RWPE1 (cell line): ENCODE results near the gene MUC4.
"Not testable (repeated sequence)": the region's sequence is repeated elsewhere in the genome, so short reads cannot be mapped to it uniquely, and the experiment has no call there.

ENCODE experiments used
- CTCF ChIA-PET: fragments of 350-600 bp; sonication (Branson Sonifier 250); formaldehyde crosslinking; extraction: SDS; loops from one replicate; lab custom pipeline; 2021; lab: Yijun Ruan, JAX
- POLR2A ChIA-PET: fragments of 400-600 bp; formaldehyde crosslinking; extraction: SDS; loops from one replicate; lab custom pipeline; 2020; ENCODE audit warnings: antibody characterized with exemption; ENCODE audit not compliant: low non-redundant PET; lab: Yijun Ruan, JAX
- DNase-seq: peaks from one replicate; pipeline ENCODE4 v3.0.0; 2012; ENCODE audit warnings: low spot score
- H3K27ac ChIP-seq: fragments of 450-650 bp; 2 replicates; pipeline ENCODE4 v1.5.1; 2017
- TF ChIP-seq, protein P1 (sequence below): fragments of 450-650 bp; conservative IDR thresholded peaks from 2 replicates; pipeline ENCODE4 v1.5.1; 2017; ENCODE audit warnings: low read depth, mild to moderate bottlenecking

The MUC4 gene

DNA sequence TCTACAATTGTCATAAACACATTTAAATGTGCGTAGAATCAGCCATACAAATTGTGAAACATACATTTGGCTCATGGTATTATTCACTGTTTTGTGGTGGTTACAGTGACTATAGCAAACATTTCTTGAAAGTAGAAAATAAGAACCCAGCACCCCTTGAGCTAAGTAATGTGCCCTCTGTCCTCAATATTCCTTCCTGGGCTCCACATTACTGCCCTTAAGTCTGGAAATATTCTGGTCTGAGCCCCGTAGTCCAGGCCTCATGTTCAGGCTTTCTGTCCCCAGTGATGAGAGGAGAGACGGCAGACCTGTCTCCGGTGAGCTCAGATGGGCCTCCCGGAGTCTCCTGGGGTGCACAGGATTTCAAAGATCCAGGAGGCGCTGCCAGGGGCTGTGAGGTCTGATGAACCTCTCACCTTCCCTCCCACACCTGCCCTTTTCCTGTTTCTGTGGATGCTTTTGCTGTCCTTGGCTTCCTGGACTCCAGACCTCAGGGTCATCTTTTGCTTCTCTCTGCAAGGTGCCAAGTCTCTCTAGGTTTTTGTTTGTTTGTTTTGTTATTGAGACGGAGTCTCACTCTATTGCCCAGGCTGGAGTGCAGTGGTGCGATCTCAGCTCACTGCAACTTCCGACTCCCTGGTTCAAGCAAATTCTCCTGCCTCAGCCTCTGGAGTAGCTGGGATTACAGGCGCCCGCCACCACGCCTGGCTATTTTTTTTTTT lies 99.8 kb downstream of the MUC4 start:
- CTCF ChIA-PET = interaction anchor here (0.6 kb wide), 1 partner anchor 41 kb away, joined by 3 read pairs; no protein-coding TSS in a partner anchor
- TF ChIP-seq, protein P1, sequence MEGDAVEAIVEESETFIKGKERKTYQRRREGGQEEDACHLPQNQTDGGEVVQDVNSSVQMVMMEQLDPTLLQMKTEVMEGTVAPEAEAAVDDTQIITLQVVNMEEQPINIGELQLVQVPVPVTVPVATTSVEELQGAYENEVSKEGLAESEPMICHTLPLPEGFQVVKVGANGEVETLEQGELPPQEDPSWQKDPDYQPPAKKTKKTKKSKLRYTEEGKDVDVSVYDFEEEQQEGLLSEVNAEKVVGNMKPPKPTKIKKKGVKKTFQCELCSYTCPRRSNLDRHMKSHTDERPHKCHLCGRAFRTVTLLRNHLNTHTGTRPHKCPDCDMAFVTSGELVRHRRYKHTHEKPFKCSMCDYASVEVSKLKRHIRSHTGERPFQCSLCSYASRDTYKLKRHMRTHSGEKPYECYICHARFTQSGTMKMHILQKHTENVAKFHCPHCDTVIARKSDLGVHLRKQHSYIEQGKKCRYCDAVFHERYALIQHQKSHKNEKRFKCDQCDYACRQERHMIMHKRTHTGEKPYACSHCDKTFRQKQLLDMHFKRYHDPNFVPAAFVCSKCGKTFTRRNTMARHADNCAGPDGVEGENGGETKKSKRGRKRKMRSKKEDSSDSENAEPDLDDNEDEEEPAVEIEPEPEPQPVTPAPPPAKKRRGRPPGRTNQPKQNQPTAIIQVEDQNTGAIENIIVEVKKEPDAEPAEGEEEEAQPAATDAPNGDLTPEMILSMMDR = no peak
- no peak overlapping the region for H3K27ac ChIP-seq
- DNase-seq = no peak
- POLR2A ChIA-PET = no interaction called here

DNA sequence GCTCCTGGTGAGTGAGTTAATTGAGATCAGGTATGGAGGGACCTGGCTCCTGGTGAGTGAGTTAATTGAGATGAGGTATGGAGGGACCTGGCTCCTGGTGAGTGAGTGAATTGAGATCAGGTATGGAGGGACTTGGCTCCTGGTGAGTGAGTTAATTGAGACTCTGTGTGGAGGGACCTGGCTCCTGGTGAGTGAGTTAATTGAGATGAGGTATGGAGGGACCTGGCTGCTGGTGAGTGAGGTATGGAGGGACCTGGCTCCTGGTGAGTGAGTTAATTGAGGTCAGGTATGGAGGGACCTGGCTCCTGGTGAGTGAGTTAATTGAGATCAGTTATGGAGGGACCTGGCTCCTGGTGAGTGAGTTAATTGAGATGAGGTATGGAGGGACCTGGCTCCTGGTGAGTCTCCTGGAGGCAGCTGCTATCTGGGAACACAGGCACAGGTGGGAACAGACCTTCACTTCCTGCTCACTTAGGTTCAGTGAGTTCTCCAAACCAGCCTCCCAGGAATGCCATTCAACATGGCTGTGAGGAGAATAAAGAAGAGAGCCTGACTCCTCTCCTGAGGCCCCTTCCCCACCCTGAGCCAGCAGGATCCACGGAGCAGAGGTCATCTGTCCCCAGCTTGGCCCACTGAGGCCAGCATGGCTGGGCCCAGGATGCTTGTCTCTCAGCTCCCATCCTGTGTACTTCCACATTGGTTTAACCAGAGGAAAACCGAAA lies 100.5 kb downstream of the MUC4 start:
- CTCF ChIA-PET = interaction anchor here (0.6 kb wide), 1 partner anchor 41 kb away, joined by 3 read pairs; no protein-coding TSS in a partner anchor
- H3K27ac ChIP-seq, POLR2A ChIA-PET, DNase-seq: not testable (repeated sequence)

DNA sequence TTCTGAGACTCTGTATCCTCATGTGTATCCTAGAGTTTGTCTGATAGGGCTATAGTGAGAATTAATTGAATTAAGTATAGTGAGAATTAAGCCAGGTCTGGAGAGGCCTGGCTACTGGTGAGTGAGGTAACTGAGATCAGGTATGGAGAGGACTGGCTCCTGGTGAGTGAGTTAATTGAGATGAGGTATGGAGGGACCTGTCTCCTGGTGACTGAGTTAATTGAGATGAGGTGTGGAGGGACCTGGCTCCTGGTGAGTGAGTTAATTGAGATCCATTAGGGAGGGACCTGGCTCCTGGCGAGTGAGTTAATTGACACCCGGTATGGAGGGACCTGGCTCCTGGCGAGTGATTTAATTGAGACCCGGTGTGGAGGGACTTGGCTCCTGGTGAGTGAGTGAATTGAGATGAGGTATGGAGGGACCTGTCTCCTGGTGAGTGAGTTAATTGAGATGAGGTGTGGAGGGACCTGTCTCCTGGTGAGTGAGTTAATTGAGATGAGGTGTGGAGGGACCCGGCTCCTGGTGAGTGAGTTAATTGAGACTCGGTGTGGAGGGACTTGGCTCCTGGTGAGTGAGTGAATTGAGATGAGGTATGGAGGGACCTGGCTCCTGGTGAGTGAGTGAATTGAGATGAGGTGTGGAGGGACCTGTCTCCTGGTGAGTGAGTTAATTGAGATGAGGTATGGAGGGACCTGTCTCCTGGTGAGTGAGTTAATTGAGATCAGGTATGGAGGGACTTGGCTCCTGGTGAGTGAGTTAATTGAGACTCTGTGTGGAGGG lies 101.4 kb downstream of the MUC4 start:
- H3K27ac ChIP-seq, POLR2A ChIA-PET, DNase-seq, CTCF ChIA-PET: not testable (repeated sequence)

DNA sequence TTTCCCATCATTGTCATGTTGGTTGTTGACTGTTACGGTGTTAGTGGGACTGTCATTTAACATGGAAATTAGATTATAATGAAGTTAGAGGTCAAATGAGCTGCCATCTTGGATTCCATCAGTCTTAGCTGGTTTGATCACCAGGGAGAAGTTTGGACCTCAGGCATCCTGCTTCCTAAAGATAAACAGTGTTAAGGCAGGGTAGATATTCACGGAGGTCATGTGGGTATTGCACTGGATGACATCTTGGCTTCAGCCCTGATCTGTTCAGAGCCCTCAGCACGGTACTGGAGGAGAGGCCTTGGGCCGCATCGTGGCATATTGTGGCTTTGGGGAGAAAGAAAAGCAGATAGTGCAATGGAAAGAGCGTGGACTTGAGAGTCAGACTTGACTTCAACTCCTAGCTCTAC lies 102.0 kb downstream of the MUC4 start:
- H3K27ac ChIP-seq = no peak overlapping the region
- DNase-seq = no peak
- POLR2A ChIA-PET = no interaction called here
- CTCF ChIA-PET = interaction anchor here (0.7 kb wide), 1 partner anchor 412 kb away, joined by 5 read pairs; no protein-coding TSS in a partner anchor
- TF ChIP-seq, protein P1 = no peak

DNA sequence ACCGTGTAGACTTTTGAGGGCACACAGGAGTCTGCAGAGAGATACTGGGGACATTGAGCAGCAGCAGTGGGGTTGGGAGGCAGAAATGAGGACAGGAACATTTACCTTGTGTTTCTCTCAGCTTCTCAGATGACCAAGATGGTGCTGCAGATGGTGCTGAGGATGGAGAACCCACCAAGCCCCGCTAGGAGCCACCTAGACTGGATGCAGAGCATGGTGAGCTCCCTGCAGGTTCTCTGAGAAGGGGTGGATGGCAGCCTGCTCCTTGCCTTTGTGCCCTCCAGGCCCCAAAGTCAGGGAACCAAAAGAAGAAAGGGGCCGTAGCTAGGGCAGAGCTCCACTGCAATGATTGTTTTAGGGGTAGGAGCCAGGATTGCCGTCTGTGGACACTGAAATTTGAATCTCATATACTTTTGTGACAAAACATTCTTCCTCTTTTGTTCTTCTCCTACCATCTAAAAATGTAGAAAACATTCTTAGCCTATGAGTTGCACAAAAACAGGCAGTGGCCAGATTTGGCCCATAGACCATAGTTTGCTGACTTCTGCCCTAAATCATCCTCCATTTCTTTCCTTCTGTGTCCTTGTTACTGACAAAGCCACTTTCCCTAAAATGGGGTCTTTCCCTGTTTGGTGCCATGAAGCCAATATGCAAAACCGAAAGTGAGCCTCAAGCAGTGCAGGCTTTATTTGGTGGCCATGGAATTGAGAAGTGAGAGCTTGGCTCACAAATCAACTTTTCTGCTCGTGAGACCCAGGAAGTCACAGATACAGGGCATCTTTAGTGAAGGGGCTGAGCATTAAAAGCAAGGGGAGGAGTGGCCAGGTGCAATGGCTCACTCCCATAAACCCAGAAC lies 102.9 kb downstream of the MUC4 start:
- ChIA-PET CTCF (interaction anchor here (0.6 to 0.7 kb wide), 2 partner anchors 29 to 412 kb away, joined by 3 to 5 read pairs; no protein-coding TSS in a partner anchor), POLR2A (no interaction called here)
- no peak for DNase-seq
- H3K27ac ChIP-seq = no peak overlapping the region
- TF ChIP-seq, protein P1 = no peak

DNA sequence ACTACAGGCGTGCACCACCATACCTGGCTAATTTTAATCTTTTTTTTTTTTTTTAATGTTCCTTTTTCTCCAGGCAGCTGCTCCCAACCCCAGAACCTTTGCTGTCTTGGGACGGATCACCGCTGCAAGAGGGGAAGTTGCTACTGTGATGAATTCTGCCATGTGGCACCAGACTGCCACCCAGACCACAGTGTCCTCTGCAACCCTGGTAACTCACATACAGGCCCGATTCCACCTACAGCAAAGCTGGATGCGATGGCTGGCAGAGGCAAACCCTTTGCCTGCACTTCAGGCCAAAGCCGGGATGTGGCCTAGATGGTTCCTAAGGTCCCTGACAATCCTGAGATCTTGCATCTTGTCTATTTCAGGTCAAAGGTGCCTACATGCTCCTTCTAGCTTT lies 103.7 kb downstream of the MUC4 start:
- CTCF ChIA-PET = interaction anchor here (0.5 kb wide), 1 partner anchor 1021 kb away, joined by 3 read pairs; no protein-coding TSS in a partner anchor

More for the DNA sequence above, 103.7 kb downstream of the MUC4 start:
- H3K27ac ChIP-seq = no peak overlapping the region
- POLR2A ChIA-PET = no interaction called here
- no peak for DNase-seq
- TF ChIP-seq, protein P1 = no peak
